K562 (cell line): Measurements from ENCODE around the gene CNPY4. TPM values are rescaled to one million over a fixed set of nuclear protein-coding genes. Genes with fewer than 3 reads are reported as not detected.
A peak's percentile ranks its signal among the peaks of the same experiment; 100 is the strongest.

Source experiments
- ATF2 ChIP-seq: sonication (generic); formaldehyde crosslinking; IDR thresholded peaks from 2 replicates; pipeline ENCODE4 v1.8.1; 2022; ENCODE audit warnings: missing genetic modification reagents
- BHLHE40 ChIP-seq: IDR thresholded peaks from 2 replicates; pipeline ENCODE4 v1.6.1; 2011; ENCODE audit warnings: low read length, improper control_type of control experiment
- CBX3 ChIP-seq, 2 experiments: IDR thresholded peaks; 1 replicate in 1 of 2; 2 replicates in 1 of 2; pipeline ENCODE4 v1.6.1; 2012; ENCODE audit warnings: inconsistent platforms in 2 of 2, low read length in 2 of 2, borderline replicate concordance in 1 of 2, control low read depth in 1 of 2
- ELF4 ChIP-seq: fragments of 450-650 bp; formaldehyde crosslinking; IDR thresholded peaks from 2 replicates; pipeline ENCODE4 v1.4.0; 2022; ENCODE audit warnings: missing genetic modification characterization
- FOXA1 ChIP-seq: fragments of 450-650 bp; IDR thresholded peaks from 2 replicates; pipeline ENCODE4 v1.6.1; 2016; ENCODE audit warnings: mild to moderate bottlenecking, borderline replicate concordance
- HDAC6 ChIP-seq: IDR thresholded peaks from 2 replicates; pipeline ENCODE4 v1.6.1; 2012; ENCODE audit warnings: low read depth, mild to moderate bottlenecking, control low read depth, inconsistent platforms, low read length, moderate library complexity
- JUND ChIP-seq, 2 experiments: IDR thresholded peaks; 2 replicates in 1 of 2; 3 replicates in 1 of 2; pipeline ENCODE4 v1.6.1; 2011; ENCODE audit warnings: borderline replicate concordance in 2 of 2, low read depth in 2 of 2, low read length in 2 of 2, improper control_type of control experiment in 1 of 2, missing biosample characterization in 1 of 2, missing genetic modification characterization in 1 of 2, missing genetic modification reagents in 1 of 2
- MNT ChIP-seq, 2 experiments: fragments of 450-650 bp; conservative IDR thresholded peaks; 2 replicates each; pipeline ENCODE4 v1.6.1; 2017; ENCODE audit warnings: mild to moderate bottlenecking in 2 of 2, moderate library complexity in 2 of 2
- MYBL2 ChIP-seq, 2 experiments: fragments of 450-650 bp in 1 of 2; sonication (generic) in 1 of 2; formaldehyde crosslinking in 1 of 2; IDR thresholded peaks; 2 replicates each; pipeline versions ENCODE4 v1.6.1 to v1.8.1; 2017 to 2022; ENCODE audit warnings: borderline replicate concordance in 1 of 2, inconsistent platforms in 1 of 2, low read depth in 1 of 2, mild to moderate bottlenecking in 1 of 2, missing genetic modification reagents in 1 of 2, moderate library complexity in 1 of 2
- PHB ChIP-seq: fragments of 250-450 bp; sonication (Bioruptor Pico); IDR thresholded peaks from 2 replicates; pipeline ENCODE4 v1.5.0; 2021
- PHF20 ChIP-seq: fragments of 450-650 bp; IDR thresholded peaks from 2 replicates; pipeline ENCODE4 v1.6.1; 2018; ENCODE audit not compliant: partially characterized antibody
- PHTF2 ChIP-seq: fragments of 250-450 bp; sonication (Bioruptor Pico); IDR thresholded peaks from 2 replicates; pipeline ENCODE4 v1.5.0; 2021; ENCODE audit warnings: mild to moderate bottlenecking
- RB1 ChIP-seq: fragments of 450-650 bp; IDR thresholded peaks from 2 replicates; pipeline ENCODE4 v1.6.1; 2017; ENCODE audit warnings: low read depth, mild to moderate bottlenecking
- TCF3 ChIP-seq: sonication (generic); formaldehyde crosslinking; IDR thresholded peaks from 2 replicates; pipeline ENCODE4 v1.4.0; 2020; ENCODE audit warnings: mild to moderate bottlenecking, missing genetic modification reagents
- ZBTB34 ChIP-seq: fragments of 250-450 bp; sonication (Bioruptor Pico); IDR thresholded peaks from 2 replicates; pipeline ENCODE4 v1.8.0; 2021; ENCODE audit warnings: mild to moderate bottlenecking, moderate library complexity
- ZBTB5 ChIP-seq: fragments of 450-650 bp; IDR thresholded peaks from 2 replicates; pipeline ENCODE4 v1.6.1; 2017; ENCODE audit warnings: antibody characterized with exemption
- ZFP36 ChIP-seq: fragments of 150-350 bp; IDR thresholded peaks from 2 replicates; pipeline ENCODE4 v1.6.1; 2018; ENCODE audit warnings: low read length, low read depth; ENCODE audit not compliant: partially characterized antibody
- ZNF121 ChIP-seq: sonication (generic); formaldehyde crosslinking; conservative IDR thresholded peaks from 2 replicates; pipeline ENCODE4 v1.8.0; 2022; ENCODE audit warnings: missing genetic modification reagents
- polyA plus RNA-seq, 8 experiments: library from polyadenylated mRNA; depleted of rRNA in 4 of 8; stranded (reverse) in 5 of 8; unstranded in 3 of 8; fragments of >200 nt; fragmentation: Nextera tagmentation in 2 of 8; fragmentation: Illumina TruSeq in 1 of 8; extraction: Ambion mirVana in 2 of 8; extraction: Trizol in 1 of 8; gene quantifications; 2 replicates each; pipeline versions ENCODE4 v1.2.1 to v1.2.3, GENCODE V29; 2011 to 2014; ENCODE audit warnings: inconsistent platforms in 1 of 8, missing spikeins in 1 of 8
- total RNA-seq, 7 experiments: library from RNA; depleted of rRNA in 6 of 7; stranded (reverse); fragments of >200 nt in 6 of 7; fragmentation: Illumina TruSeq in 2 of 7; extraction: Trizol in 2 of 7; gene quantifications; 2 replicates each; pipeline versions ENCODE4 v1.2.1 to v1.2.3, GENCODE V29; 2011 to 2021; ENCODE audit warnings: low replicate concordance in 1 of 7

The CNPY4 gene
- total and polyA plus RNA-seq, 9 of the 15 experiments (the other 6 are each of a cell fraction or from before 2014, with no cell fraction given) = 1.9 to 11.2 (median 7.0) TPM

- no peak for TF ChIP-seq ZBTB5
- TF ChIP-seq ZNF121 (CRISPR knock-in tag) = no peak
- TF ChIP-seq FOXA1 = no peak
- TF ChIP-seq PHB (CRISPR knock-in tag) = peak; percentile 86; the same call in 1 of the 2 replicates
- no peak for TF ChIP-seq PHTF2 (CRISPR knock-in tag)
- TF ChIP-seq CBX3 (IDR thresholded peaks at IDR 0.05; ENCODE audit: borderline replicate concordance in 1 of 2, low read length in 2 of 2) = peak in 1 of 2 experiments; percentile 53; a peak in 1 of 3 replicates
- no peak for TF ChIP-seq ATF2 (CRISPR knock-in tag)
- no peak for TF ChIP-seq RB1
- TF ChIP-seq HDAC6 = no peak
- TF ChIP-seq MYBL2 (IDR thresholded peaks at IDR 0.05; ENCODE audit: low read depth) = no peak
- TF ChIP-seq MYBL2 (CRISPR knock-in tag; IDR thresholded peaks at IDR 0.05; ENCODE audit: borderline replicate concordance) = no peak
- no peak for TF ChIP-seq ZBTB34
- TF ChIP-seq MNT (conservative IDR thresholded peaks at IDR 0.05) = peak; percentile 40 to 60
- no peak for TF ChIP-seq PHF20
- no peak for TF ChIP-seq ELF4 (CRISPR knock-in tag)
- no peak for TF ChIP-seq ZFP36
- TF ChIP-seq TCF3 (CRISPR knock-in tag) = no peak
- no peak for TF ChIP-seq JUND (IDR thresholded peaks at IDR 0.05; ENCODE audit: borderline replicate concordance, low read depth, low read length)
- TF ChIP-seq JUND (tag; IDR thresholded peaks at IDR 0.05; ENCODE audit: borderline replicate concordance, low read depth, low read length) = no peak
- TF ChIP-seq BHLHE40 = peak; percentile 80
Observed at GRCh38 chr7:100091411-100092181, 27.8 kb upstream of the CNPY4 start (continued).
